H9 (cell line): ENCODE measurements around the gene NDC1. TPM values are rescaled to one million over a fixed set of nuclear protein-coding genes. Genes with fewer than 3 reads are reported as not detected.
"Not testable (repeated sequence)": the region's sequence is repeated elsewhere in the genome, so short reads cannot be mapped to it uniquely, and the experiment has no call there.

ENCODE experiments used
- DNase-seq: peaks from one replicate; pipeline ENCODE4 v3.0.0-alpha.2; 2017
- H2AFZ ChIP-seq: one replicate; pipeline ENCODE4 v1.6.1; 2013; ENCODE audit warnings: mild to moderate bottlenecking, low read length, control low read depth, moderate library complexity
- H2AK5ac ChIP-seq: 2 replicates; pipeline ENCODE4 v1.6.1; 2013; ENCODE audit warnings: low read length, control low read depth, mixed read lengths; ENCODE audit not compliant: insufficient read length
- H2BK120ac ChIP-seq: one replicate; pipeline ENCODE4 v1.6.1; 2013; ENCODE audit warnings: low read depth, mild to moderate bottlenecking, low read length, control low read depth, inconsistent platforms; ENCODE audit not compliant: poor library complexity, severe bottlenecking
- H2BK12ac ChIP-seq: 2 replicates; pipeline ENCODE4 v1.6.1; 2013; ENCODE audit warnings: low read length, control low read depth, mixed read lengths, low read depth; ENCODE audit not compliant: insufficient read length
- H2BK15ac ChIP-seq: 2 replicates; pipeline ENCODE4 v1.6.1; 2013; ENCODE audit warnings: low read depth, low read length, control low read depth
- H2BK20ac ChIP-seq: one replicate; pipeline ENCODE4 v1.6.1; 2013; ENCODE audit warnings: low read depth, mild to moderate bottlenecking, low read length, control low read depth, inconsistent platforms; ENCODE audit not compliant: poor library complexity, severe bottlenecking
- H2BK5ac ChIP-seq: 2 replicates; pipeline ENCODE4 v1.6.1; 2013; ENCODE audit warnings: low read length, control low read depth, mixed read lengths; ENCODE audit not compliant: insufficient read length
- H3K14ac ChIP-seq: 2 replicates; pipeline ENCODE4 v1.6.1; 2013; ENCODE audit warnings: low read length, control low read depth; ENCODE audit not compliant: insufficient read depth
- H3K18ac ChIP-seq: 2 replicates; pipeline ENCODE4 v1.6.1; 2013; ENCODE audit warnings: low read depth, mild to moderate bottlenecking, mixed read lengths, low read length, control low read depth; ENCODE audit not compliant: insufficient read length
- H3K23ac ChIP-seq: 2 replicates; pipeline ENCODE4 v1.6.1; 2013; ENCODE audit warnings: low read length, control low read depth, mixed read lengths, low read depth; ENCODE audit not compliant: insufficient read length
- H3K23me2 ChIP-seq: 2 replicates; pipeline ENCODE4 v1.6.1; 2013; ENCODE audit warnings: low read depth, mild to moderate bottlenecking, mixed read lengths, low read length, control low read depth; ENCODE audit not compliant: insufficient read length, poor library complexity, severe bottlenecking
- H3K27ac ChIP-seq: 2 replicates; pipeline ENCODE4 v1.5.1; 2013; ENCODE audit warnings: low read length, control low read depth, mixed read lengths, low read depth; ENCODE audit not compliant: insufficient read length
- H3K27me3 ChIP-seq: 2 replicates; pipeline ENCODE4 v1.6.1; 2013; ENCODE audit warnings: low read length, control low read depth, inconsistent platforms; ENCODE audit not compliant: insufficient read depth
- H3K4ac ChIP-seq: 2 replicates; pipeline ENCODE4 v1.6.1; 2013; ENCODE audit warnings: low read depth, mild to moderate bottlenecking, control low read depth, inconsistent platforms, low read length, moderate library complexity
- H3K4me1 ChIP-seq: 2 replicates; pipeline ENCODE4 v1.6.1; 2013; ENCODE audit warnings: low read length, control low read depth, inconsistent platforms; ENCODE audit not compliant: insufficient read depth
- H3K4me2 ChIP-seq: 2 replicates; pipeline ENCODE4 v1.6.1; 2013; ENCODE audit warnings: low read length, control low read depth, mixed read lengths; ENCODE audit not compliant: insufficient read length, insufficient read depth
- H3K56ac ChIP-seq: 2 replicates; pipeline ENCODE4 v1.6.1; 2013; ENCODE audit warnings: low read depth, mild to moderate bottlenecking, mixed read lengths, low read length, control low read depth; ENCODE audit not compliant: insufficient read length
- H3K79me1 ChIP-seq: 2 replicates; pipeline ENCODE4 v1.6.1; 2013; ENCODE audit warnings: low read depth, mild to moderate bottlenecking, moderate library complexity, low read length, control low read depth, inconsistent platforms; ENCODE audit not compliant: insufficient read depth, poor library complexity, severe bottlenecking
- H3K79me2 ChIP-seq: 2 replicates; pipeline ENCODE4 v1.6.1; 2013; ENCODE audit warnings: low read length, control low read depth, inconsistent platforms; ENCODE audit not compliant: insufficient read depth
- H3K9ac ChIP-seq: 2 replicates; pipeline ENCODE4 v1.6.1; 2013; ENCODE audit warnings: low read length, control low read depth, mixed read lengths; ENCODE audit not compliant: insufficient read length; ENCODE audit errors: extremely low read depth
- H3K9me3 ChIP-seq: one replicate; pipeline ENCODE4 v1.6.1; 2013; ENCODE audit warnings: low read depth, low read length, inconsistent platforms; ENCODE audit not compliant: control insufficient read depth
- H3T11ph ChIP-seq: one replicate; pipeline ENCODE4 v1.6.1; 2013; ENCODE audit warnings: mild to moderate bottlenecking, low read length, control low read depth, inconsistent platforms
- H4K20me1 ChIP-seq: one replicate; pipeline ENCODE4 v1.6.1; 2013; ENCODE audit not compliant: control insufficient read depth, insufficient read length, insufficient read depth
- H4K5ac ChIP-seq: 2 replicates; pipeline ENCODE4 v1.6.1; 2013; ENCODE audit warnings: low read depth, mild to moderate bottlenecking, mixed read lengths, low read length, control low read depth; ENCODE audit not compliant: insufficient read length
- H4K8ac ChIP-seq: replicated peaks from 2 replicates; pipeline ENCODE4 v1.6.1; 2013; ENCODE audit warnings: low read length, control low read depth, mixed read lengths, low read depth; ENCODE audit not compliant: insufficient read length
- H4K91ac ChIP-seq: 2 replicates; pipeline ENCODE4 v1.6.1; 2013; ENCODE audit warnings: low read depth, mild to moderate bottlenecking, moderate library complexity, mixed read lengths, low read length, control low read depth; ENCODE audit not compliant: insufficient read length
- H3K27ac Mint-ChIP-seq, 3 experiments: 2 replicates in 2 of 3; 3 replicates in 1 of 3; pipeline ENCODE4 v1.8.0; 2020 to 2021; ENCODE audit warnings: mixed read lengths in 3 of 3, mild to moderate bottlenecking in 1 of 3, moderate library complexity in 1 of 3
- H3K27me3 Mint-ChIP-seq: 2 replicates; pipeline ENCODE4 v1.8.0; 2021; ENCODE audit warnings: low read depth, mild to moderate bottlenecking, moderate library complexity, mixed read lengths
- H3K36me3 Mint-ChIP-seq, 3 experiments: 2 replicates in 2 of 3; 3 replicates in 1 of 3; pipeline ENCODE4 v1.8.0; 2020 to 2021; ENCODE audit warnings: low read depth in 3 of 3, mixed read lengths in 3 of 3; ENCODE audit not compliant: insufficient read depth in 1 of 3
- H3K4me1 Mint-ChIP-seq, 2 experiments: 2 replicates each; pipeline ENCODE4 v1.8.0; 2020; ENCODE audit warnings: mixed read lengths in 2 of 2
- H3K4me3 Mint-ChIP-seq, 2 experiments: 2 replicates in 1 of 2; 3 replicates in 1 of 2; pipeline ENCODE4 v1.8.0; 2020 to 2021; ENCODE audit warnings: mild to moderate bottlenecking in 2 of 2, mixed read lengths in 2 of 2, moderate library complexity in 1 of 2
- H3K9me3 Mint-ChIP-seq, 2 experiments: 2 replicates in 1 of 2; 3 replicates in 1 of 2; pipeline ENCODE4 v1.8.0; 2020; ENCODE audit warnings: mild to moderate bottlenecking in 2 of 2, mixed read lengths in 2 of 2, moderate library complexity in 1 of 2
- WGBS: extraction: QIAGEN DNeasy Blood & Tissue Kit; methylation state at CpG from one replicate; pipeline ENCODE4 v1.1.7; 2013; ENCODE audit warnings: missing lambda C conversion rate, low lambda C conversion rate, mixed read lengths; ENCODE audit not compliant: insufficient read length; ENCODE audit errors: extremely low coverage; 5-methylcytosine and 5-hydroxymethylcytosine counted together
- total RNA-seq: library from RNA; stranded (reverse); gene quantifications from 2 replicates; pipeline ENCODE4 v1.2.1, GENCODE V29; 2021
- TF ChIP-seq, protein P1 (sequence below): fragments of 200-600 bp; sonication (generic); conservative IDR thresholded peaks from 3 replicates; pipeline ENCODE4 v1.8.0; 2021; ENCODE audit warnings: antibody characterized with exemption, mild to moderate bottlenecking

The NDC1 gene
- total RNA-seq, 1 experiment from 2014 or later = 49.3 TPM

DNA sequence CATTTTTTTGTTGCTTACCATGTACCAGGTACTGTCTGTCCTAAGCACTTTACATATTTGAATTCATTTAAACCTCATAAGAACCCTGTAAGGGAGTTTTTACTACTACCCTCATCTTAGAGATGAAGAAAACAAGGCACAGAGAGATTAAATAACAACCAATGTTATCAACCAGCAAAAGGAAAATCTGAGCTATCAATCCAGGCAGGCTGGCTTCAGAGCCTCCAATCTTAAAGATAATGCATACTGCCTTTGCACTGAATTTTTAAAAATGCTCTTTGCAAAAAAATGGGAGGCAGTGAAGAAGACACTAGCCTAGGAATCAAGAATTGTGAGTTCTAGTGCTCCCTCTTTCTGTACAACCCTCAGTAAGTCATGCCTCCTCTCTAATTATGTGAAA, 18.7 kb downstream of the NDC1 start:
- no peak overlapping the region for H3K56ac ChIP-seq
- DNase-seq = no peak
- no peak overlapping the region for H4K91ac ChIP-seq
- H3K4me1 Mint-ChIP-seq = no peaks in the 10 kb centered on the region; a peak in 1 of 4 replicates
- TF ChIP-seq, protein P1, sequence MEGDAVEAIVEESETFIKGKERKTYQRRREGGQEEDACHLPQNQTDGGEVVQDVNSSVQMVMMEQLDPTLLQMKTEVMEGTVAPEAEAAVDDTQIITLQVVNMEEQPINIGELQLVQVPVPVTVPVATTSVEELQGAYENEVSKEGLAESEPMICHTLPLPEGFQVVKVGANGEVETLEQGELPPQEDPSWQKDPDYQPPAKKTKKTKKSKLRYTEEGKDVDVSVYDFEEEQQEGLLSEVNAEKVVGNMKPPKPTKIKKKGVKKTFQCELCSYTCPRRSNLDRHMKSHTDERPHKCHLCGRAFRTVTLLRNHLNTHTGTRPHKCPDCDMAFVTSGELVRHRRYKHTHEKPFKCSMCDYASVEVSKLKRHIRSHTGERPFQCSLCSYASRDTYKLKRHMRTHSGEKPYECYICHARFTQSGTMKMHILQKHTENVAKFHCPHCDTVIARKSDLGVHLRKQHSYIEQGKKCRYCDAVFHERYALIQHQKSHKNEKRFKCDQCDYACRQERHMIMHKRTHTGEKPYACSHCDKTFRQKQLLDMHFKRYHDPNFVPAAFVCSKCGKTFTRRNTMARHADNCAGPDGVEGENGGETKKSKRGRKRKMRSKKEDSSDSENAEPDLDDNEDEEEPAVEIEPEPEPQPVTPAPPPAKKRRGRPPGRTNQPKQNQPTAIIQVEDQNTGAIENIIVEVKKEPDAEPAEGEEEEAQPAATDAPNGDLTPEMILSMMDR = no peak
- H3K9me3 Mint-ChIP-seq = no peaks in the 10 kb centered on the region
- H3K9me3 ChIP-seq = no peaks in the 10 kb centered on the region
- H2AK5ac ChIP-seq = no peak overlapping the region
- H2BK15ac ChIP-seq = no peak overlapping the region
- no peak overlapping the region for H3K23ac ChIP-seq
- no peak overlapping the region for H3K14ac ChIP-seq
- no peaks in the 10 kb centered on the region for H3K4me1 ChIP-seq
- H2BK120ac ChIP-seq = no peak overlapping the region
- no peak overlapping the region for H3K4me2 ChIP-seq
- H3K4ac ChIP-seq = no peak overlapping the region
- no peak overlapping the region for H3K18ac ChIP-seq
- H3K9ac ChIP-seq = no peak overlapping the region
- H3K4me3 Mint-ChIP-seq = no peak overlapping the region
- no peak overlapping the region for H2BK20ac ChIP-seq
- H3K27me3 ChIP-seq = no peaks in the 10 kb centered on the region
- H3K36me3 Mint-ChIP-seq = peaks cover 46 to 71% (median 70%) of the 10 kb centered on the region in 3 experiments
- no peaks in the 10 kb centered on the region for H4K20me1 ChIP-seq
- no peak overlapping the region for H4K5ac ChIP-seq
- H2AFZ ChIP-seq = no peak overlapping the region
- H3K79me1 ChIP-seq = no peaks in the 10 kb centered on the region
- H2BK12ac ChIP-seq = no peak overlapping the region
- no peak overlapping the region for H3K27ac Mint-ChIP-seq
- H3K23me2 ChIP-seq = no peaks in the 10 kb centered on the region
- H3K27ac ChIP-seq = no peak overlapping the region
- no peak overlapping the region for H3T11ph ChIP-seq
- no peaks in the 10 kb centered on the region for H3K27me3 Mint-ChIP-seq
- H3K79me2 ChIP-seq = no peaks in the 10 kb centered on the region
- H4K8ac ChIP-seq = no peak overlapping the region
- no peak overlapping the region for H2BK5ac ChIP-seq

DNA sequence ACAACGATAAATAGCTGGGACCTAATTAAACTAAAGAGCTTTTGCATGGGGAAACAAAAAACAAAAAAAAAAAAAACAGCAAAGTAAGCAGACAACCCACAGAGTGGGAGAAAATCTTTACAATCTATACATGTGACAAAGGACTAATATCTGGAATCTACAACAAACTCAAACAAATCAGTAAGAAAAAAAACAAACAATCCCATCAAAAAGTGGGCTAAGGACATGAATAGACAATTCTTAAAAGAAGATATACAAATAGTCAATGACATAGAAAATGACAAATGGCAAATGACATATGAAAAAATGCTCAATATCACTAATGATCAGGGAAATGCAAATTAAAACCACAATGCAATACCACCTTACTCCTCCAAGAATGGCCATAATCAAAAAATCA, 21.5 kb downstream of the NDC1 start:
- H3K4ac ChIP-seq, H3K27me3 Mint-ChIP-seq, H3K9ac ChIP-seq, H4K20me1 ChIP-seq, H3K79me1 ChIP-seq, H3K23me2 ChIP-seq, H3K27ac Mint-ChIP-seq, H3K4me2 ChIP-seq, H4K5ac ChIP-seq, H3K18ac ChIP-seq, H3K56ac ChIP-seq, H3T11ph ChIP-seq, DNase-seq, H2BK20ac ChIP-seq, H3K9me3 ChIP-seq, H3K9me3 Mint-ChIP-seq, H2BK120ac ChIP-seq, H4K91ac ChIP-seq, H2AK5ac ChIP-seq, H3K79me2 ChIP-seq, H4K8ac ChIP-seq, H3K4me3 Mint-ChIP-seq, H2BK15ac ChIP-seq, H2BK5ac ChIP-seq, H3K23ac ChIP-seq, H3K27me3 ChIP-seq, H3K4me1 ChIP-seq, H3K27ac ChIP-seq, H2AFZ ChIP-seq, H3K14ac ChIP-seq, H2BK12ac ChIP-seq: not testable (repeated sequence)
- peaks cover 70 to 89% (median 84%) of the 10 kb centered on the region in 3 experiments for H3K36me3 Mint-ChIP-seq
- WGBS = no CpG with 5 or more reads among the region's 1 CpG
- peaks cover 11 to 12% of the 10 kb centered on the region in 2 experiments for H3K4me1 Mint-ChIP-seq
